NCI-H2227 treated with DMSO at 0.1 percent for 48 hours (cell line): ENCODE results near the gene GXYLT1.
"Not testable (repeated sequence)": the region's sequence is repeated elsewhere in the genome, so short reads cannot be mapped to it uniquely, and the experiment has no call there.

ENCODE experiments used
- DNase-seq: peaks from one replicate; lab custom pipeline; 2025; lab: John Stamatoyannopoulos, UW

Gene GXYLT1, protein sequence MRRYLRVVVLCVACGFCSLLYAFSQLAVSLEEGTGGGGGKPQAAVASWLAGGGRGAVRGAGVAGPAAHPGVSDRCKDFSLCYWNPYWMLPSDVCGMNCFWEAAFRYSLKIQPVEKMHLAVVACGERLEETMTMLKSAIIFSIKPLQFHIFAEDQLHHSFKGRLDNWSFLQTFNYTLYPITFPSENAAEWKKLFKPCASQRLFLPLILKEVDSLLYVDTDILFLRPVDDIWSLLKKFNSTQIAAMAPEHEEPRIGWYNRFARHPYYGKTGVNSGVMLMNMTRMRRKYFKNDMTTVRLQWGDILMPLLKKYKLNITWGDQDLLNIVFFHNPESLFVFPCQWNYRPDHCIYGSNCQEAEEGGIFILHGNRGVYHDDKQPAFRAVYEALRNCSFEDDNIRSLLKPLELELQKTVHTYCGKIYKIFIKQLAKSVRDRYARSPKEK

DNA sequence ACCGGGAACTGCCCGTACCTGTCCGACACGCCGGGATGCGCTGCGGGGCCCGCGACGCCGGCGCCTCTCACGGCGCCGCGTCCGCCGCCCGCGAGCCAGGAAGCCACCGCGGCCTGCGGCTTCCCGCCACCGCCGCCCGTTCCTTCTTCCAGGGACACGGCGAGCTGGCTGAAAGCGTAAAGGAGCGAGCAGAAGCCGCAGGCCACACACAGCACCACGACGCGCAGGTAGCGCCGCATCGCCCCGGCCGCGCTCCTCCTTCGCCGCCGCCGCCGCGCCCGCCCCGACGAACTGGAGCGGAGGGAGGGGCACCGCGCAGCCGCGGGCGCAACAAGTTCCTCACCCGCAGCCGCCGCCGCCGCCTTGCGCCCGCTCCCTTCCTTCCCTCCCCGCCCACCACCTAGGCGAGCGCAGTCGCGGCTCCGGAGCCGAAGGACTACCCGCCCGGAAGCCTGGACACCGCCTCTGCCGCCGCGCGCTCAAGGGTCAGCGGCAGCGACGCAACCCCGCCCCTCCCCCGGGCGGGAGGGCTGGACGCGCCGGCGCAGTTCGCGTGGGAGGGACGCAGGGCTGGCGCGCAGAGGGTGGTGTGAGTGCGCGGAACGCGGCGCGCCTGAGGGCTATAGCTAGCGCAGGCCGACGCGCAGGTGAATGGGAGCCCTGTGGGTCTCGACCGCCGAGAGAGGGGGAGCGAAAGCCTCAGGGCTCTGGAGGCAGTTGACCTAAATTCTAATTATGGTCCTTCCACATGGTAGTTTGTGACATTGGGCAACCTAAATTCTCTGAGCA is at the start of gene GXYLT1:
Gene GXYLT1 (minus strand): TSS at position 467 of the 789 bp plus-strand sequence. CDS start 228 bp downstream, at position 239.
- peak; percentile 81 for DNase-seq

DNA sequence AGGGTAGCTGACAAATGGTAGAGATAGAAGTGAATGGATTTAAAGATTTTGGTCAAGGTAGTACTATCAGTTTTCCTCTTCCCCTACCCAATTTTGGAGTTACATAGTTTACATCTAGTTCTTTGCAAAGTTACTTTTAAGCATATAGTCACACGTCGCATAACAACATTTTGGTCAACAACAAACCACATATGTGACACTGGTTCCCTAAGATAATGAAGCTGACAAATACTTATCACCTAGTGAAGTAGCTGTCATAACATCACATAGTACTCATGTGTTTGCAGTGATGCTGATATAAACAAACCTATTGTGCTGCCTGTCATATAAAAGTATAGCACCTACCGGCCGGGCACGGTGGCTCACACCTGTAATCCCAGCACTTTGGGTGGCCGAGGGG is 48.0 kb upstream of the GXYLT1 start:
- DNase-seq, result no peak

DNA sequence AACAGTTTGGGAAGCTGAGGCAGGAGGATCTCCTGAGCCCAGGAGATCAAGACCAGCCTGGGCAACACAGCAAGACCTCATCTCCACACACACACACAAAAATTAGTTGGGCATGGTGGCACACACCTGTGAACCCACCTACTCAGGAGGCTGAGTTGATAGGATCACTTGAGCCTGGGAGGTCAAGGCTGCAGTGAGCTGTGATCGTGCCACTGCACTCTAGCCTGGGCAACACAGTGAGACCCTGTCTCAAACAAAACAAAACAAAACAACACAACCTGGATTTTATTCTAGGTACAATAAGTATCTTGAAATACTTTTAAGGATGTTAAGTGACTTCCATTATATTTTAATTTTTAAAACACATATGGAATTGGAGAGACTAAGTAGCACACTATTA is 47.6 kb upstream of the GXYLT1 start:
- DNase-seq, result no peak

DNA sequence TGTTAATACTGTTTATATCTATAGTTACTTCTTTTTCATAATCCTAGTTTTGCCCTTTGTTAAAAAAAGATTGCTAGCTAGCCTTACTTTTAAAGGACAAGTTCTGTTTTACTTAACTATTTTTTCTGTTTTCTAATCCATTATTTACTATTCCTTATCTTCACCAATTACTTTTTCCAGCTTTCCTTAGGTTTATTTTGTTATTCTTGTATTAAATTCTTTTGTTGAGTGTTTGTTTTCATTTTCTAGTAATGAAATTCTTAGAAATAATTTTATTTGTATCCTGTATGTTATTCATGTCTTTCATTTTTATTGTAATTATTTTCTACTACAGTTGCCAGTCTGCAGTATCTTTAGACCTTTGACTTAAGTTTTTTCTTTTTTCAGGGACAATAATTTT is 45.7 kb upstream of the GXYLT1 start:
- no peak for DNase-seq

DNA sequence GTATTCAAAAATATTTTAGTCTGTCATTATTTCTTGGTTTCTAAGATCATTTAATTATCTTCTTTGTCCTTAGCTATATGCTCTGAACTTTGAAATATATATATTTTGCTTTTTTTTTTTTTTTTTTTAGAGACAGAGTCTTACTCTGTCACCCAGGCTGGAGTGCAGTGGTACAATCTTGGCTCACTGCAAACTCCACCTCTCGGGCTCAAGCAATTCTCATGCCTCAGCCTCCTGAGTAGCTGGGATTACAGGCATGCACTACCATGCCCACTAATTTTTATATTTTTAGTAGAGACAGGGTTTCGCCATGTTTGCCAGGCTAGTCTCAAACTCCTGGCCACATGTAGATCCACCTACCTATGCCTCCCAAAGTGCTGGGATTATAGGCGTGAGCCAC is 43.6 kb upstream of the GXYLT1 start:
- not testable (repeated sequence) for DNase-seq

DNA sequence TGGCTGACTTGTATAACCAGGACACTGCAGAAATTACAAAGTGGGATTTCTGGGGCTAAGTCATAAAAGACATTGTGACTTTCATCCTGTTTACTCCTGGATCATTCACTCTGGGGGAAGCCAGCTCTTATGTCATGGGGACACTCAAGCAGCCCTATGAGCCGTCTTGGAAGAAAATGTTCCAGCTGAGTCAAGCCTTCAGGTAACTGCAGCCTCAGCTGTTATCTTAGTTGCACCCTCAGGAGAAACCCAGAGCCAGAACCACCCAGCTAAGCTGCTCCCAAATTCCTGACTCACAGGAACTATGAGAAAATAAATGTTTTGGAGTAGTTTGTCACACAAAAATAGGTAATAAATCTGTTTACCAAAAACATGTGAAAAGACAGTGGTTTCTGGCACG is 43.1 kb upstream of the GXYLT1 start:
- no peak for DNase-seq

DNA sequence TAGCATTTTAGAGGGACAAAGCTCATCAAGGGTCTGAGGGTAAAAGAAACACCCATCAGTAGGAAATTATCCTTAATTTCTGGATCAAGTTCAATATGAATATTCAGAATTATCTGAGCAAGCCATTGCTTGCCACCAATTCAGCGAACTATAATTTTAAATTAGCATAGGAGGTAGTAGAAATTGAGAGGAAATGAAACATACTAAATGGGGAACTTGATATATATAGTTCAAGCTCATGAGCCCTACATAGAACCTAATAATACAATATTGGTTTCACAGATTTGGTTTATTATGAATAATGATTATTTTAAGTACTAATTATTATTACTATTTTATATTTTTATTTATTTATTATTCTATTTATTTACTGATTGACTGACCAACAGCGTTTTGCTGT is 42.1 kb upstream of the GXYLT1 start:
- no peak for DNase-seq

DNA sequence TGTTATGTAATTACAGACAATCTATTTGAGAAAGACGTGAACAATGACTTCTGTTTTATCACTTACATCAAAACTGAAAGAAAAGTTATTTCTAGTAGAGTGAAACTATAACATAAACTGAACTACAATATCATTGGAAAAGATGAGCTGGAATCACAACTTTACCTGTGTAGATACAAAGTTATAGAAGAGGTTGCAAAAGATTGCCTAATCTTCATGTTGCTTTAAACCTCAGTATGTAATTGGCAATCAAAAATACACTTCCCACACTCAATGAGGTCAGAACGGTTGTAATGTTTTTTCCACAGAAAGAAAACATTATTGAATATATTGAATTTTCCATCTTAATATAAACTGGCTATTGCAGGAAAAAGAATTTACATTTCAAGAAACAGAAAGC is 37.7 kb upstream of the GXYLT1 start:
- no peak for DNase-seq

DNA sequence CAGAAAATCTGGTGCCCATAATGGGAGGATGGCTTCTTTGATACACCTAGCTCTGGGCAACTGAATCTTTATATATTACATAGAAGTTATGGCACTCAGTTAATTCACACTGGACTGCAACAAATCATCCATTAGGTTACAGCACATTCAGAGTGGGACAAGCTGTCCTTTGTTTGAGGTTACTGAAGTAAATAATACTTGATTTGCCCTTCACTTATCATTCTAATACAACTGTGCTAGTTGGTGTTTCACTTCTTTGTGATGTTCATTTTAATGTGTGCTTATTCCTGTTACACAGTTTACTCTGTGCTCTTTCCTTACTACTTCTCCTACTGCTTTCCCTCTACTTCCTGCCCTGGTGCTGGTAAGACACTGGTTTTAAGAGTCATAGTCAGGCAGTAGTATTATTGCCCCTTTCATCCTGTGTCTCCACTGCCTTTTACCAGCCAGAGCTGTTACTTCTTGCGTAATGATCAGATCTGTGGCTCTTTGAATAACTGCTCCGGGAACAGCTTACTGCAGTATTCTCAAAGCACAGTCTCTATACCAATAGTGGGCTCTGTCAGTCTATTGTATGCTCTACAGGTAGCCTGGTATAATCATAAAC is 36.4 kb upstream of the GXYLT1 start:
- DNase-seq, result no peak

DNA sequence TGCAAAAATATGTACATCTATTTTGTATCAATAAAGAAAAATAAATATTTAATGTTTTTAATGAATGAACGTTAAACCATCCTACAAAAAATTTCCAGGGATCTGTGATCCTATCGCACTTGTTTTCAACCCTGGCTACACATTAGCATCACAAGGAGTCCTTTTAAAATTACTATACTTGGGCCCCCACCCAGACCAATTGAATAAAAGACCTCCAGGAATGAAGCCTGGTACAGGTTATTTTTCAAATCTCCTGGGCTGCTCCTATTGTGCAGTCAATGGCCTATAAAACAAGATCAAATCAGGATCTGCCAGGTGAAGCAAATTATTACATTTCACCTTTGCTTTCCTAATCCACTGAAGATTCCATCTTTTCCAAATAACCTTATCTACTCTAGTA is 33.4 kb upstream of the GXYLT1 start:
- no peak for DNase-seq

DNA sequence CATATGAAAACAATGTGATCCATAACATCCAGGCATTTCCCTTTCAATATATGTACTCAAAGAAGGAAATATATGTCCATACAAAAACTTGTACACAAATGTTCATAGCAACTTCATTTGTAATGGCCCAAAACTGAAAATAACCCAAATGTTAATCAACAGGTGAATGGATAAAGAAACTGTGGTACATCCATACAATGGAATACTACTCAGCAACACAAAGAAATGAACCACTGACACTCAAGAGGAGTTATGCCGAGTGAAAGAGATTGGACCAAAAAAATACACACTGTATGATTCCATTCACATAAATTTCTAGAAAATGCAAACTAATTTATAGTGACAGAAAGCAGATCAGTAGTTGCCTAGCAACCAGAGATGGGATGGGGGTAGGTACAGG is 30.3 kb upstream of the GXYLT1 start:
- DNase-seq, result no peak

DNA sequence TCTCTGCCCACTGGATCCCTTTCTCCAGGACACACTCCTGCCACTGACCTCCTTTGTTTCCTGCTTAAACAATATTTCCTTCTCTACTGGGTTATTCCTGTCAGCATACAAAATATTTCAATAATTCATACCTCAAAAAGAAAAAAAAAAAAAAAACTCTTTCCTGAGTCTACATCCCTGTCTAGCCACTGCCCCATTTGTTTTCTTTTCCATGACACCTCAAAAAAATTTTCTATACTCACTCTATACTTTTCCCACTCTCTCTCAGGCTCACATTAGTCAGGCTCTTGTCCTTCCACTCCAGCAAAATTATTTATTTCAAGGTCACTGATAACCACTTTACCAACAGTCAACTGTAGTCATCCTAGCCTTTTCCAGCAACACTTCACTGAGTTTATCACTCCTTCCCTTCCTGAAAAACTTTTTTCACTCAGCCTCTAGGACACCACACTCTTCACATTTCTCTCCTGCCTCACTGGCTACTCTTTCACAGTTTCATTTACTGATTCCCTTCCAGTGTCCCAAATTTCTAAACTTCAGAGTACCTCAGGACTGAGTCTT is 29.4 kb upstream of the GXYLT1 start:
- no peak for DNase-seq

DNA sequence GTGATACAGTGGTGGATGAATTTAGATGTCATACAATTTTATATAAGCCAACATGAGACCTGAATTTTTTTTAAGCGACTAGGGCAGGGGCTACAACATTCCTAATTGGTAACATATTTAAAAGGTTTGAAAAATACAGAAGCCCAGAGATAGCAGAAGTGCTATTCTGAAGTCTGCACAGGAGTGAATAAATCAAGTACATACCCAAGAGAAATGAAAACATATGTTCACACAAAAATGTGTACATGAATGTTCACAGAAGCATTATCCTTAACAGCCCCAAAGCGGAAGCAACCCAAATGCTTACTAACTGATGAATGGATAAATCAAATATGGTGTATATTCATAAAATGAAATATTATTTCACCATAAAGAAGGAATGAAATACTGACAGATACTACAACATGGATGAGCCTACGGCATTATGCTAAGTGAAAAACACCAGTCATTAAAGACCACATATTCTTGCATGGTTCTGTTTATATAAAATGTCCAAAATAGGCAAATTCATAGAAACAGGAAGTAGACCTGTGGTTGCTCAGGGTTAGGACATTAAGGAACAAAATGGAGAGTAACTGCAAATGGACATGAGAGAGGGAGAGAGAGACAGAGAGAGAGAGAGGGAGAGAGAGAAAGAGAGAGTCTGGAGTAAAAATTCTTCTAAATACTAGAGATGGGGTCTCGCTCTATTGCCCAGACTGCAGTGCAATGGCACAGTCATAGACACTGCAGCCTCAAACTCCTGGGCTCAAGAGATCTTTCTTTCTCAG is 28.0 kb upstream of the GXYLT1 start:
- DNase-seq, result no peak

DNA sequence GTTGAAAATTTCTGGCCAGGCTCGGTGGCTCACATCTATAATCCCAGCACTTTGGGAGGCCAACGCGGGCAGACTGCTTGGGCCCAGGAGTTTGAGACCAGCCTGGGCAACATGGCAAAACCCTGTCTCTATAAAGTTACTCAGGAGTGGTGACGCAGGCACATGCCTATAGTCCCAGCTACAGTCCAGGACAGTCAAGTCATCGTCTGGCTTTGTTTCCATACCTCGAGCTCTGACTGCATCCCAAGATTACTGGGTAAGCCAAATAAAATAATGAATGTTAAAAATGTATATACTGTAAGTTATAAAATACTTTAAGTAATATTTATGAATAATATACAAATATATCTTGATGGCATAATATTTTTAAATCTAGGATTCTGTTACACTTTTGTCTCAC is 23.0 kb upstream of the GXYLT1 start:
- no peak for DNase-seq

DNA sequence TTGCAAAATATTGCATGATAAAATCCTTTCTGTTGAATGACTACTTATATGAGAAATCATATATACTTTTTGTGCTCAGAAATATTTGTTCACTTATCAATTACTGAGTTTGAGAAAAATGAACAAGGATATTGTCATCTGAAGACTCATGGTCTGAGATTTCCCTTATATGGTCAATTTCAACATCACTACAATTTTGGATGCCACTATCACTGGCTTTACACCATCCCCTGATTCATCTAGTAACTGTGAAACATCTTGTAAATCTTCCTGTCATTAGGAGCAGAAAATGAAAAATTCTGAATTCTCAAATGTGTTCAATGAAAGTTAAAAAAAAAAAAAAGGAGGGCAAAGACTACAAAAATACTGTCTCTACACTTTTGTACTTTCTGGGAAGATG is 21.8 kb upstream of the GXYLT1 start:
- no peak for DNase-seq

DNA sequence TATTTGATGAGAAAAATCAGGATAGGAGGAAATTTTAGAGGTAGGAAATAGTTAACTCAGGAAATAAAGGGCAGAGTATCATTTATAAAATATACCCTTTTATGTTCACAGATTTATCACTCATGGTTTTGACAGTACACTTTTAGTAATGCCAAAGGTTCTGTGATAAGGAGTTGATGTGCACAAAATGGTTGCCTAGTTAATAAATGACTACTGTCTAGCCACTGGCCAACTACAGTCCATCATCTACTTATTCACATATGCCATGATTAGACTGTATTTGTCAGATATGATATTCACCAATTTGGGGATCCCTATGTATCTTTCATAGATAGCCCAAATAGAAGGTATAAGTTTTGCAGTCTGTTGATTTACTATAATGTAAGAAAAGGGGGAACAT is 19.2 kb upstream of the GXYLT1 start:
- DNase-seq, result no peak

DNA sequence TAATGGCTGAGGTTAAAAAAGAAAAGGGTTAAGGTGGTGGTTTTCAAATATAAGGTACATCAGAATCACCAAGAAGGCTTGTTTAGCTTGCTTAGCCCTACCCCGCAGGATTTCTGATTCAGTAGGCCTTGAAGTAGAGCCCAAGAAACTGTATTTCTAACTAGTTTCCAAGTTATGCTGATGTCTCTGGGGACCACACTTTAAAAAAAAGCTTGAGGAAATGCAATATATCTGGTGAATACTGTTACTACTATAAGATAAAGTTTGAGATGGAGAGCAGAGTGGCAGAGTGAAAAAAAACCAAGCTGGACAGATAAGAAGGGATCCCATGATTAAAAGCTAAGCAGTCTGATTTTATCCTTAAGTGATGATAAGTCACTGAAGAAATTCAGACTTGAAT is 18.3 kb upstream of the GXYLT1 start:
- DNase-seq, result no peak

DNA sequence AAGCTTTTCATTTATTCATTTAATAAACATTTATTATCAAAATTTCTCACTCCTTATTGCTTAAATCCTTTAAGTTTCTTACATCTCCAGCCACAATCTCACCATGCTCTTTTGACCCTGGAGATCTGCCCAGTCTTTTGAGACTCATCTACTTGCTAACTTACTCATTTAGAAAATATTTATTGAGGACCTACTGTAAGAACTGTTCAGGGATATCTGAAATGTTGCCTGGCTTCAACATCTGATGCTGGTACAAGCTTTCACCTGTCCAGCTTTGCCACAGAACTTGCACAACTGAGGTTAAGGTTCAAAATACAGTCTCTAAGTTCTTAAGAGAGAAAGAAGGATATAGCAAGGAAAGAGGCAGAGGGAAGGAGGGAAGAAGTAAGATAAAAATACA is 17.5 kb upstream of the GXYLT1 start:
- no peak for DNase-seq

DNA sequence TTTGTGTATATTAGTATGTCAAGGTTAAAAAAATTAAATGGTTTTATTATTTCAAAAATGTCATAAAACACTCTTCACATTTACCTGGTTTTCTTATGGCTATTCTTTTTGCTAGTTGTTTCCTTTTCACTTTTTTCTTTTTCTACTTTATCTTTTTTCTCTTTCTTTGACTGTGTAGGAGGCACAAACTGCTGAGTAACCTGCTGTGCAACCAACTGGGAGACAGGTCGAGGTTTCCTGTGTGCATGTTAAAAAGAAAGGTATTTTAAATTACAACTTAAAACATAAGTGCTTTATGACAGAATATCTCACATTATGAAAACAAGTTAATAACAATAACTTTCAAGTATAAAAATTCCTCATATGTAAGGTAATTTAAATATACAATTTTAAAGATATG is 16.9 kb upstream of the GXYLT1 start:
- DNase-seq, result no peak

DNA sequence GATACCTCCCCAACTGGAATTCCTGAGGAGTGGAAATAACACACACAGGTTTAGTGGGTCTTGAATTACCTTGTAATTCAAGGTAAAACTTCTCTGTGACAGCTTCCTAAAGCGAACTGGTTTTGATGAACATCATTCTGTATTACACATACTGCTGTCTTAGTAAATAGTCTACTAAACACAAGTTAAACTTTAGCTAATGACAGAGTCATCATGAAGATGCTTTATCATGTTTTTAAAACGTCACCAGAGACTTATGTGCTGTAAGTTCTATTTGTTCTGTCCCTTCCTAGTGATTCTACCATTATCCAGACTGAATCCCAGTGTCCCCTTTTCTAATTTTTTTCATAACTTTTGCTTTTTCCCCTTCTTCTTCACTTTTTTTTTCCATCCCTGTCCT is 11.6 kb upstream of the GXYLT1 start:
- no peak for DNase-seq

DNA sequence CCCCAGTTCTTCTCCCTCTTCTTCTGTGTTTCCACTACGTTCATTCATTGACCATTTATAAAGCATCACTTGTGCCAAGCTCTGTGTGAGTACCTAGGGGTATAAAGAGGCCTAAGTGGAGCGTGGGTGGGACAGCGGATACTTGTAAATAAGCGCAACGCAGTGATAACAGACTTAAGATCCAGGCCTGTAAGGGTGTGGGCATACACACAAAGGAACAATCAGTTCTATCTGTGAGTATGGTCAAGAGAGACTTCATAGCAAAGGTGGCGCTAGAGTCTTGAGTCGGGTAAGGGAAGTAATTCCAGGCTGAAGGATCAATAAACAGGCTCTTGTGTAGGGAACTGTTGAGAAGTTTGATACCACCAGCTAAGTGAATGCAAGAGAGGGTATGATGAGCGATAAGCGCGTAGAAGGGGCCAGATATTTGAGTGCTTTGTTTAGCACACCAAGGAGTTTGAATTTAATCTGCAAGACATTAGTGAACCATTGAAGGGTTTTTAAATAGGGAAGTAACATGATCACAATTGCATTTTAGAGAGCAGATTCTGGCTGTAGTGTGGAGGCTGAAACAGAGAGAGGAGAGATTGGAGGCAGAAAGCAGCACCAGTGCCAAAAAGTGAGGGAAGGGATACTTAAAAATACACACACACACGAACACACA is 1.0 kb upstream of the GXYLT1 start:
- DNase-seq, result no peak
